ENCODE measurements around the gene DLG1. TPM values are rescaled to one million over a fixed set of nuclear protein-coding genes. Genes with fewer than 3 reads are reported as not detected.

Gene DLG1
- total RNA-seq, result 99.6 and 115 TPM in 2 replicates
- long read RNA-seq, partial matches to known transcripts, result 8 of 22 reads
- long read RNA-seq, other reads (novel, unspliced or antisense), result 13 of 22 reads

DNA sequence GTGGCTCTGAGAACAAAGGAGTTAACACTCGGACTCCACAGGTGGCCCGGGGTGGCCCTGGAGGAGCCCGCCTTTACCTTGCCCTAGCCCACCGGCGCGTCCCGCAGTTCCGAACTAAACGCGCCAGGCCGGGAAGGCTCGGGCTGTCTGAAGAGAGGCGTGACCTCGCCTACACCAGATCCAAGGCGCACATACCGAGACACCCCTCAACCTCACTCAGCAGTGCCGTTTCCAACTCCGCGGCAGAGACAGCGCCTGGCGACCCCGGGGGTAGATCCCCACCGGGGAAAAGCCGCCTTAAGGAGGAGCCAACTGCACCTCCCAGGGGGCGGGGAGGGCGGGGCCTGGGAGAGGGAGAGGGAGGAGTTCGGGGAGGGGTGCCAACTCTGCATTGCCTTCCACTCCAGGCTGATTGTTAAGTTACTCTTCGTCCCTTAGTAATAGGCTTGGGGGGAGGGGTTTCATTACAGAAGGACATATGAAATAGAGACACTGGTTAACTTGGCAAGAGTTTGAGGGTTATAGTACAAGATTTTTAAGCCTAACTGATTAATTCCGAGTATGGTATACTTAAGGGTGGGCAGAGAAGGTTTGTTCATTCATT is at the start of gene DLG1:
TSS of gene DLG1 (minus strand) at position 272 of the 604 bp plus-strand sequence. CDS start 1,408 bp downstream, outside the sequence.
- Mint-ChIP-seq H3K4me1 (ENCODE audit: low read depth) (peaks cover 23% of the 10 kb centered on the region), H3K36me3 (ENCODE audit: insufficient read depth) (peaks cover 1% of the 10 kb centered on the region), H3K4me3 (ENCODE audit: low read depth) (peak within 1 kb of the TSS; percentile 91), H3K27me3 (peaks cover 5% of the 10 kb centered on the region), H3K27ac (peak within 1 kb of the TSS; percentile 98), H3K9me3 (ENCODE audit: low read depth) (no peaks in the 10 kb centered on the region)
- peak; percentile 72 for DNase-seq (ENCODE audit: low spot score, unreplicated experiment)
- TF ChIP-seq, protein P1, sequence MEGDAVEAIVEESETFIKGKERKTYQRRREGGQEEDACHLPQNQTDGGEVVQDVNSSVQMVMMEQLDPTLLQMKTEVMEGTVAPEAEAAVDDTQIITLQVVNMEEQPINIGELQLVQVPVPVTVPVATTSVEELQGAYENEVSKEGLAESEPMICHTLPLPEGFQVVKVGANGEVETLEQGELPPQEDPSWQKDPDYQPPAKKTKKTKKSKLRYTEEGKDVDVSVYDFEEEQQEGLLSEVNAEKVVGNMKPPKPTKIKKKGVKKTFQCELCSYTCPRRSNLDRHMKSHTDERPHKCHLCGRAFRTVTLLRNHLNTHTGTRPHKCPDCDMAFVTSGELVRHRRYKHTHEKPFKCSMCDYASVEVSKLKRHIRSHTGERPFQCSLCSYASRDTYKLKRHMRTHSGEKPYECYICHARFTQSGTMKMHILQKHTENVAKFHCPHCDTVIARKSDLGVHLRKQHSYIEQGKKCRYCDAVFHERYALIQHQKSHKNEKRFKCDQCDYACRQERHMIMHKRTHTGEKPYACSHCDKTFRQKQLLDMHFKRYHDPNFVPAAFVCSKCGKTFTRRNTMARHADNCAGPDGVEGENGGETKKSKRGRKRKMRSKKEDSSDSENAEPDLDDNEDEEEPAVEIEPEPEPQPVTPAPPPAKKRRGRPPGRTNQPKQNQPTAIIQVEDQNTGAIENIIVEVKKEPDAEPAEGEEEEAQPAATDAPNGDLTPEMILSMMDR (IDR thresholded peaks at IDR 0.05; ENCODE audit: unreplicated experiment), result no peak

DNA sequence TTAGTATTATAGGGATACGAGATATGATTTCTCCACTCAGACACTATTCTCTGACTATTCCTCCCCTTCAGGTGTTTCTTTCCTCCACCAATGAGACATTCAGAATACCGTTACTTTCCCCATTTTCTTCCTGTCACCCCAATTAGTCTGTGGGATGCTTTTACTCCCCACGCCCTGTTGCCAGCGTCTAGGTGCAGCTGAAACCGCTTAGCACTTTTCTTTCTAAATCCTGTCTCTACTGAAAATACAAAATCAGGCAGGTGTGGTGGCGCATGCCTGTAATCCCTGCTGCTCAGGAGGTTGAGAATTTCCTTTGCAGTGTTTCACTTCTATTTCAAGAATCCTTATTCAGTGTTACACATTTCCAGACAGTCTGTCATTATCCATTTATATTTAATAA is 49.6 kb upstream of the DLG1 start:
- Mint-ChIP-seq H3K9me3 (ENCODE audit: low read depth) (no peaks in the 10 kb centered on the region), H3K27me3 (no peaks in the 10 kb centered on the region), H3K4me3 (ENCODE audit: low read depth) (no peak overlapping the region), H3K36me3 (ENCODE audit: insufficient read depth) (no peaks in the 10 kb centered on the region), H3K27ac (no peak overlapping the region), H3K4me1 (ENCODE audit: low read depth) (peaks cover 1% of the 10 kb centered on the region)
- TF ChIP-seq, protein P1 (IDR thresholded peaks at IDR 0.05; ENCODE audit: unreplicated experiment), result no peak
- no peak for DNase-seq (ENCODE audit: low spot score, unreplicated experiment)

DNA sequence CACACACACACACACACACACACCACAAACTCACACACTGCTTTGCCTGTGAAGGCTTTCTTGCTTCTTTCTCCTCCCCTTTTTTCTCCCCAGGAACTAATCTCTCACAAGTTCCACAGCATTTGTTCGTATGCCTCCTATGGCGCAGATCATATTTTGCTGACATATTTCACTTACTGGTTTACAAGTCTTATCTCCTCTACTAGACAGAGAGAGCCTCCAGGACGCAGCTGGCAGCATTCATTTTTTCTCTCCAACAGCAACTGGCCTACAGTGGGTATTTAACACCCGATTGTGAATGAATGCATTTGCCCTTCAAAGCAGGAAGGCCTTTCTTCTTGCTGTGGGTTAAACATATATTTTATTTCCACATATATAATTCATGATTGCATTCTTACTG is 47.0 kb upstream of the DLG1 start:
- no peak overlapping the region for H3K4me3 Mint-ChIP-seq (ENCODE audit: low read depth)
- TF ChIP-seq, protein P1 (IDR thresholded peaks at IDR 0.05; ENCODE audit: unreplicated experiment), result no peak
- peaks cover 1% of the 10 kb centered on the region for H3K4me1 Mint-ChIP-seq (ENCODE audit: low read depth)
- no peaks in the 10 kb centered on the region for H3K27me3 Mint-ChIP-seq
- no peak for DNase-seq (ENCODE audit: low spot score, unreplicated experiment)
- H3K9me3 Mint-ChIP-seq (ENCODE audit: low read depth), result no peaks in the 10 kb centered on the region
- no peaks in the 10 kb centered on the region for H3K36me3 Mint-ChIP-seq (ENCODE audit: insufficient read depth)
- H3K27ac Mint-ChIP-seq, result no peak overlapping the region

DNA sequence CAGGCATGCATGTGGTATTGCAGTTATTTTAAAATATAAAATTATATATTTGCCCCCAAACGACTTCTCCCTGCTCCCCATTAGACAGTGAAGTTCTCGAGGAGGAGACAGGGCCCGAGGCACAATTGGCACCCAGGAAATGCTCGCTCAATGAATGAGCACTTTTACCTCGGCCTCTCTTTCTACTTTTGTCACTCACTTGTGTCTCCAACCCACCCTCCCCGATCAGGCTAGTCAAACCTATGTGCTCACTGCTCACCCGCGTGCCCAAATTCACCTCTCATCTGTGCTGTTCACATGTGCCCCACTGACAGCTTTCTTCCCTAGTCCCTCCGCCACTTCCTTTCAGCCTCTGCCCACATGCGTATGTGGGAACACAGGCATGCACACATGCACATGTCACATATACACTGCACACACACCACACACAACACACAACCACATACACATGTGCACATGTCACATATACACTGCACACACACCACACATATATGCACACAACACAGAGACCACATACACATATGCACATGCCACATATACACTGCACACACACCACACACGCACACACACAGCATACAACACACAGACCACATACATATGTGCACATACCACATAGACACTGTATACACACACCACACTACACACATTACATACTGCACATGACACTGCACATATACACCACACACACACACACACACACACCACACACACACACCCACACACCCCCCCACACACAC is 46.3 kb upstream of the DLG1 start:
- Mint-ChIP-seq H3K9me3 (ENCODE audit: low read depth) (no peaks in the 10 kb centered on the region), H3K27me3 (no peaks in the 10 kb centered on the region), H3K36me3 (ENCODE audit: insufficient read depth) (no peaks in the 10 kb centered on the region), H3K4me1 (ENCODE audit: low read depth) (peaks cover 4% of the 10 kb centered on the region), H3K27ac (no peak overlapping the region), H3K4me3 (ENCODE audit: low read depth) (no peak overlapping the region)
- no peak for DNase-seq (ENCODE audit: low spot score, unreplicated experiment)
- TF ChIP-seq, protein P1 (IDR thresholded peaks at IDR 0.05; ENCODE audit: unreplicated experiment), result no peak

DNA sequence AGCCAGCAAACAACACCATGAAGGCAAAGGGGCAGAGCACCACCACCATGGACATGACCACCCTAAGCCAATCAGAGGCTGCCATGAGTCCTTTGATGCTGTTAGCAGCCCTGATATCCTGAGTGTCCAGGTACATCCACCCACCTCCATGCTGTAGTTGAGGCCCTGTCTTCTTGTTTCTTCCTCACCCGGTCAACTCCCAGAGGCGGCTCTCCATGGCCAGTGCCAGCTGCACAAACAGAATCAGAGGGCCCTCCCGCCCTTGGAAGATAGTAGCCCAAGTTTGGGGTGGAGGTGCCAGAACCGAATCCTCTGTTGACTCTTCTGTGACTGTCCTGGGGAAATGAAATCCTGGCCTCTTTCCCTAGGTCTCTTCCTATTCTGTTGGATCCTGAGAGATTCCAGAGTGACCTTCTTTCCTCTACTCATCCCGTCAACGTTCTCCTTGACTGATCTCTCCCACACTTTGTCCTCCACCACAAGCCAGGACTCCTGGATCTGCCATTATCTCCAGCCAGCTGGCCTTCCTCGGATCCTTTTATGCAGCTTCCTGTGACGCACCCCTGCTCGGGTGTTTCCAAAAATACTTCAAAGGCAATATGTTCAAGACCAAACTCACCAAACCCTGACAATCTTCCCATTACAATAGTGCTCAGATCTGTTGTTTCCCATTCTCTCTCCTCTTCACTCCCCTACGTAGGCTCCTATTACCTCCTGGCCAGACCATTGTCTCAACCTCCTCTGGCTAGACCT is 45.4 kb upstream of the DLG1 start:
- peaks cover 4% of the 10 kb centered on the region for H3K4me1 Mint-ChIP-seq (ENCODE audit: low read depth)
- H3K36me3 Mint-ChIP-seq (ENCODE audit: insufficient read depth), result no peaks in the 10 kb centered on the region
- no peak for DNase-seq (ENCODE audit: low spot score, unreplicated experiment)
- no peaks in the 10 kb centered on the region for H3K9me3 Mint-ChIP-seq (ENCODE audit: low read depth)
- no peaks in the 10 kb centered on the region for H3K27me3 Mint-ChIP-seq
- TF ChIP-seq, protein P1 (IDR thresholded peaks at IDR 0.05; ENCODE audit: unreplicated experiment), result no peak
- no peak overlapping the region for H3K4me3 Mint-ChIP-seq (ENCODE audit: low read depth)
- H3K27ac Mint-ChIP-seq, result no peak overlapping the region
